GM19099 (cell line): ENCODE data around the gene OPCML.

Source experiments
- POLR2A ChIP-seq: IDR thresholded peaks from 3 replicates; pipeline ENCODE4 v1.6.1; 2011; ENCODE audit warnings: low read depth; ENCODE audit not compliant: insufficient read length; ENCODE audit errors: extremely low read depth

The OPCML gene

DNA sequence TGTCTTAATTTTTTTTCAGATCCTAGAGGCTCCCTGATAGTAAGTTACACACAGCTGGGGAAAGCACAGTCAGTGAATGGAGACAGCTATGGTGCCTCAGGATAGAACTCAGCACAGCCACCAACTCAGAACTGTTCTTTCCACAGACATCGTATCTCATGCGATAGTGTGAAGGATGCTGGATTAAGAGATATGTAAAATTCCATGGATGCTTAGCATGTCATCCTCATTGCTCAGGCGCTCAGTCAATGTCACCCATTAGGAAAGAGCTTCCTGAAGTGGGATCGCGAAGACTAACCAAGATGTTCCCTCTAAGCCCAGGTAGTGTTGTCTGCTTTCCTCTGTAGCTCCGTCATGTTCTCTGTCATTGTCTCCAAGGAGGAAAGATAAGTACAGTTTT, 1000.4 kb downstream of the OPCML start:
- TF ChIP-seq POLR2A: no peak

DNA sequence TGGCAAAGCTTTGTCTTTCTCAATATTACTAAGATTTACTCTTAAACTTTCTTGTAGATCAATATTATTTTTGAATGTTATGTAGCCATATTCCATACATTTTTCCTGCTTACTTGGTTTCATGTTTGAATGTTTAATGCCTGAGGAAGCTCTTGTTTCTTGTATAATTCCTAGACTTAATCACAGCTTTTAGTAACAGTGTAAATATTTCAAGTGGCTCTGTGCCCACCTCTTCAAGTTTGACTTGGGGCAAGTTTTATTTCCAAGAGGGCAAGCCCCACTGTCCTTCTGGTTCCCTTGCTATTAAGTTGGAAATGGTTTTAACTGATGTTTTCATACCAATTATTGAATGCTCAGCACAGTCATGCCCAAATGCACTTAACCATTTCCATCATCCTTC, 1004.1 kb downstream of the OPCML start:
- no peak for TF ChIP-seq POLR2A

DNA sequence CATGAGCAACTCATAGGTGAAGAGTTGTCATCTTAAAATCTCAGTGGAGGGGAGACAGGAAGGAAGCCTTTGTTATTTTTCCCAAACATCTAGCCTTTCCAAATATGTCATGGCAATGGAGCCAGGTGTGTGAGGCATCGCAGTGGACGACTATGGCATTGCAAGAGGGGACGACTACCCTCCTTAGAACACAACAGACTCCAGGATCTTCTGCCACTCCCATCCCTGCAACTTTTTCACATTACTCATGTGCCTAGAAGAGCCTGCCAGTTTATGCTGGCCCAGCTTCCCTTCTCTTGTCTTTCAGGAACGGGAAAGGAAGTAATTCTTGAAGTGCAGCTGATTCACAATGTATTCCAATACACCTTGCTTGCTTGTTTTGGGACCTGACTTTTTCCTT, 1008.4 kb downstream of the OPCML start:
- no peak for TF ChIP-seq POLR2A

DNA sequence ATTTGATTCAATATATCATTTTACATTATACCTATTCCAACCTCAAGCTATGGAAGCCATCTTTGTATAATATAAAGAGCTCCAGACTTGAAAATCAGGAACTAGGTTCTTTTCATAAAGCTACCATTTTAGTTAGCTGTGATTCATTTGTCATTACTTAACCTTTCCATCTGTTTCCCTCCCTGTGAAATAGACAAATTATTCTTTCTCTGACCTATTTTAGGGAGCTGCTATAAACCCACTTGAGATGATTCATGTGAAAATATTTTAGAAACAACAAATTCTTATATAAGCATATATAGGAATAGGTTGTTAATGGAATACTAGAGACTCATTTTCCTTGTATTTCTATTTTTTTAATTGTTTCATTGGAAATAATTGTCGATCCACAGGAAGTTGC, 1012.1 kb downstream of the OPCML start:
- TF ChIP-seq POLR2A: no peak

DNA sequence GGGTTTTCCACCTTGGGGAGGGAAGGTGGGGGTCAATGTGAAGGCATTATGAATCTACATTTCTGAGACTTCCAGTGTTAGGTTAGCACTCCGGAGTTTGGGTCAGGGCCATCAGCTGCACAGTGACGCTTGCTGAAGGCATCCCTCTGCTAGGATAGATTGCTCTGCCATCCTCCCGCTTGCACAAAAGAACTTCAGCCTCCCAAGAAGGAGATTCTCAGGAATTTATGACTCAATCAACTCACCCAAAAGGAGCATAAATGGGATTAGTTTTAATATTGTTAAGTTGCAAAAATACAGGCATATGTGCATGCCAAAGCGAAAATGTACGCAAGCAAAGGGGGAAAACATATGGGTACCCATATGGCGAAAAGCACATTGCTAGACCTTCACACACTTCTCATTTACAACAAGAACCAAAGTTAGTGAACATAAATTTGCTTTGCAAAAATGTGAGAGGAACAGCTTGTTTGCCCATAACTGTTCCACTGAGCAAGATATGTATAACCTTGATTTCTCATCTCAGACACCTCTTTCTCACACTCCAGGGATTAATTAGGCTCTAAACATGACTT, 1013.0 kb downstream of the OPCML start:
- no peak for TF ChIP-seq POLR2A

DNA sequence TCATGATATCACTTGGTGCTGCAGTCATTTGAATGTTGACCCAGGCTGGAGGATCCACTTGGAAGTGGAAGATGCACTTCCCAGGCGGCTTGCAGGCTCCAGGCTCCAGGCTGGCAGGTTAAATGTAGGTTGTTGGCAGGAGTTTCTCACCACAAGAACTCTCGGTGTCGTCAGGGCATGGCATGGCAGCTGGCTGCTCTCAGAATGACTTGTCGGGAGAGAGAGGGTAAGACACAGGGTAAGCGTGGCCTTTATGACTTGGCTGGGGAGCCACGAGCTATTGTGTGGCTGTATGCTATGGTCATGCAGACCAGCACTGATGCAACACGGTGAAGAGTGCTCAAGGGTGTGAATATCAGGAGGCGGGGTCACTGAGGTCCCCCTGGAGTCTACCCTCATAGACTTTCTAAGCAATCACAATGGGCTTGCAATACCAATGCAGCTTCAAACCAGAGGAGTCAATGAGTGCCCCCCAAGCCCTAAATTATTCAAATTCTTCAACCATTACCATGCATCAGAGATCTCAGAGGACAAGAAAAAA, 1027.7 kb downstream of the OPCML start:
- TF ChIP-seq POLR2A: no peak

DNA sequence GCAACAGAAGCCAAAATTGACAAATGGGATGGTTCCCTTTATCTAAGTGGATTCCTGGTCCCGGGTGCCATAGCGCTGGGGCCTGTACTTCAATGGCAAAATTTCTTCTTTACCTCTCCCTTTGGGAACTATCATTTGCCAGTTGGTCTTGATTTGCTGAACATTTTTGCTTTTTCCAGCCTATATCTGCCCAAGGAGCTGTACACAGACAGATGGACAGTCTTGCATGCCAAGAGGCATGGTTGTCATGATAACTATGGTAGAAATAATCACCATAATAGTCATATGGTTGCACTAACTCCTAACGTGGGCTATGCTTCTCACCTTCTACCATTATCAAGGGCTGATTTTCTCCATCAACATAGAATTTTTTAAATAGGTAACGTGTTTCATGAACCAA, 1030.9 kb downstream of the OPCML start:
- TF ChIP-seq POLR2A: no peak

DNA sequence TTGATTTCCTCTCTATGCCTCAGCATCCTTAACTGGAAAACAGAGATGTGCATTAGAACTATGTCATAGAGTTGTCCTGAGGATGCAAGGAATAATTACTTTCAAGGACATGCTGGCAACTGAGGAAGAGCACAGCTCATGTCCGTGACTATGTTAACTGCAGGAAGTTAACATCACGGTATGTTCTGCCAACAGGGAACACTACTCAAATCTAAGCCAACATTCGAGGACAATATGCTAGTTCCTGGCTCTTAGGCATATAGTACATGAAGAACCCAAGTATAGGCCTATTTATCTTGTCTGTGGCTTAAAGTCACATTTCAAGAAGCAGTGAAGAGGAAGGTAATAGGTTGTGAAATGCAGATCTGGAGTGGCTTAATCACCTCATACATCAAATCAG, 1032.6 kb downstream of the OPCML start:
- TF ChIP-seq POLR2A: no peak

DNA sequence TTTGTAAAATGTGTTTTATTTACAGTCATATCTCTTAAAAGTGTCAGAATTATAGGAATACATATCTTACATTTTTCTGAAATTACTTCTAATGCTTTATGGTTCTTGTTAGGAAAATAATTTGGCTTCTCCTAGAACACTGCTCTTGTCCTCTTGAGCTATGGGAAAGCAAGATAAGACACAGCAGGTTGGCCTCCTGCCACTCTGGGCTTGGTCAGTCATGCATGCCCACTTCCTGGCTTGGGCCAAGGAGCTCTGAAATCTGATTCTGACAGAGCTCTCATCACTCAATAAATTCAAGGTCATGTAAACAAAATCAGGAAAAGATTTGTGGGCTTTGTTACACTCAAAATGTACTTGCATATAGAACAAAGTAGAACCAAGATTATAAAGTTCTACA, 1036.0 kb downstream of the OPCML start:
- no peak for TF ChIP-seq POLR2A

DNA sequence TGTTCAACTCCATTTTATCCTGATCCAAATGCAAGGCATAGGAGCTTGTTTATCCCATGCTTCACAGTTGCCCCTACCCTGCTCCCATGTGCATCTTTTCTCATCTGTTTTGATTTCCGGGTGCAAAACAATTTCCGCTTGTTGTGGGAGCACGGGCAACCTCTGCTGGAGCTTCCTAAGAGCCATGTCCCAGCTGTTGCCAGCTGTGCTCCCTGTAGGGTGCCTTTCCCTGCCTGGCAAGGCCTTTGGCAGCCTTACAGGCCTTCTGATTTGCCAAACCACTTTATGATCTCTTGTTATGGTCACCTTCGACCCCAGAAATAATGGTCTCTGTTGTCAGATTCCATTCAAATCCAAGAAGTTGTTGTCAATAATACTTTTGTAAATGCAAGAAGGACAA, 1038.5 kb downstream of the OPCML start:
- TF ChIP-seq POLR2A: no peak

DNA sequence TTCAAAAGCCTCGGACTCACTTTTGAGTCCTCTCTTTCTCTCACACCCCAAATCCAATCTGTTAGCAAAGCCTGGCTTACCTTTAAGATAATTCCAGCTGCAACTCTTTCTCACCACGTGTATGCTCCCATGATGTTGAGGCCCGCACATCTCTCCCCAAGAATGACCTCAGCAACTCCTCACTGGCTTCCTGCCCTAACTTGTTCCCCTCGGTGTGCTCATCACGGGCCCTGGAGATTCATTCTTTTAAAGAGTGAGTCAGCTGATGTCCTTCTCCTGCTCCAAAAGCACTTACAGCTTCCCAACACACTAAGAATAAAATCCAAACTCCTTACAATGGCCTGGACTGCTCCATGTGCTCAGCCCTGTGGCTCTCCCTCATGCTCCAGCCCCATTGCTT, 1041.3 kb downstream of the OPCML start:
- TF ChIP-seq POLR2A: no peak

DNA sequence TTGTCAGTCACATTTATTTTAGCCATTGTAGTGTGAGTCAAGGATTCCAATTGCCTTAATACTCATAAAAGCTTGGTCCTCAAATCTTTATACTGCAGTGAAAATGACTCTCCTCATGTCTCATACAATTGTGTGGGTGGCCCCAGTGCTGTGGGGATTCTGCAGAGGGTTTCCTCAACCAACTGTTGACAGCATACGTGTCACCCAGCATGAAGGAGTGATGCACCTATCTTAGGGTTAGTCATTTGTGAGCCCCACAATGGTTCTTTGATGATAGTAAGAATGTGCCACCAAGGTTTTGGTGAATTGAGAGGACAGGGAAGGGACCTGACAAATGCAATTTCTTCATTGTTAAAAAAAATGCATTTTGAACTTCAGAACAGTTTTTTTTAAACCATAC, 1046.2 kb downstream of the OPCML start:
- TF ChIP-seq POLR2A: no peak

DNA sequence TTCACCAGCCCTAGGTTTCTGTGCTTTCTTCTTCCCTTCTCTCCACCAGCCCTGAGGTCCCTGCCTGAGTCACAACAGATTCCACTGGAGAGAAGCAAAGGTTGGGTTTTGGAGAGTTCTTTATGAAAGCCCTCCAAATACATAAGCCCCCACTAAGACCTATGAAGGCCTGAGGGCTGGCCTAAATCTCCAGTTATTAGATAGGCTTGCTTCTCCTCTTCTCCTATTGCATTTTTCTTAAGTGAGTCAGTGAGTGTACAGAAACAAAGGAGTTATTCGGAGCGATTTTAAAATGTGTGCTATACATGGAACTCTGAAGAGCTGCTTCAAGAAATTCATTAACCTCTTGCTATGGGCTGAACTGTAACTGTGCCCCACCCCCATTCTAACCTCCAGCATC, 1057.3 kb downstream of the OPCML start:
- TF ChIP-seq POLR2A: no peak

DNA sequence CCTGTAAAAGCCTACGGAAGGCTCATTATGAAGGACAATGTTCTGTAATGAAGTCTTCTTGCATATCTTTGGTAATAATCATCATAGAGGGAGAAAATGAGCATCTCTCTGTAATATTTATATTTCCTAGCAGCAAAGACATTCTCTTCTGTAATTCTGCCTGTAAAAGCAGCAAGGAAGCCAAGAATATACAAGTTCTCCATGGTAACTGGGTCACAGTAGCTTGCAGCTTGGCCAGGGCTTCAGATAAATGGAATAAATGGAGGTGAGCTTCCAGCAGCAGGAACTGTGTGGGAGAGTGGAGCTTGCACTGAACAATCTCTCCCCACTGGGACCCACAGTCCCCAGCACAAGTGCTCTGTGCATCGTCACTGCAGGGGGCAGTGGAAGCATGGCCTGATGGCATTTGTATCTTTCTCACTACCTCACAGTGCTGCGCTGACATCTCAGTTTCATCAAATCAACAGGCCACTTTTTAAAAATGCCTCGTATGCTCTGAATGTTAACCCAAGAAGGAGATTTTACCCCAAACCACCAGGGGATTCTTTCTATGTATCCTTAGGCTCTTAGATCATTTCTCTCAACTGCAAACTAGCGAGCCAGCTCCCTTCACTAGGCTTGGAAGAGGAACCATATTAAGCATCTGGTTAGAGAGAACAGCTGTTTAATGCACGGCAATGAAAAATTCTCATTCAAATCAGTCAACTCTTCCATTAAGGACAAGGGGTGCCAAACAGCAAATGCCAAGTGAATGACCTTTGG, 1059.7 kb downstream of the OPCML start:
- TF ChIP-seq POLR2A: no peak

DNA sequence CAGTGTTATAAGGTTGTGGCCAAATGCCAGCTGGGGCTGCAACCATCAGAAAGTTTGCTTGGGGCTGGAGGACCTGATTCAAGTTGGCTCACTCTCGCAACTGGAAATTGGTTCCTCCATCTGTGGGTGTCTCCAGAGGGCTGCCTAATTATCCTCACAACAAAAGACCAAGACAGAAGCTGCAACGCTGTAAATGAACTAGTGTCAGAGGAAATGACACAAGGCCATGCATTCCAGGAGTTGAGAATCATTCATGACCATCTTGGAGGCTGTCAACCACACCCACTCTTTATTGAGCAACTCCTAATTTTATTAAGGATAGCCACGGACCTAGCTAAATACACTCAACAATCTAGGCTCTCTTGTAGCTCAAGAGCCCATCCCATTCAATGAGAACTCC, 1060.8 kb downstream of the OPCML start:
- TF ChIP-seq POLR2A: no peak

DNA sequence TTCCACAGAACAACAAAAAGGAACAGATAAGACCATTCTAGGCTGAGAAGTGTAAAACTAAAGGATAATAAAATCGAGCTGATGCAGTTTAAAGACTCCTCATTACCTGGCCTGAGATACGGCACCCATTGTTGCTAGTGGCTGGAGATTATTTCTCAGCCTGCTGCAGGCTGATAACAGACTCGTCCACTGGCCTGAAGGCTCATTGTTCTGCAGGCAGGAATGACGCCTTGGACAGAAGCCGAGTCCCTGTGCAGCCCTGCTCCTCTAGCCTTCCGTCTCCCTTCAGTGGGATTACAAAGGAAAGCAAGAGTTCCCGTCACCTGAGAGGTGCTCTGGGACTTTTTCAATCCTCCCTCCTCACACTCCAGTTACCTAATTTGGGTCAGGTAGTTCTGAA, 1065.3 kb downstream of the OPCML start:
- TF ChIP-seq POLR2A: no peak
